ENCODE results near the gene CDH4. TPM values are rescaled to one million over a fixed set of nuclear protein-coding genes. Genes with fewer than 3 reads are reported as not detected.

The CDH4 gene
- total and polyA plus RNA-seq, 9 of the 15 experiments (the other 6 are each of a cell fraction or from before 2014, with no cell fraction given) = 0.04 TPM; not detected in 8

GRCh38 chr20:61737812-61738443 is 485.9 kb downstream of the CDH4 start:
- TF ChIP-seq MCM3 (IDR thresholded peaks at IDR 0.05) = no peak
- TF ChIP-seq LARP7 (IDR thresholded peaks at IDR 0.05) = no peak
- no peak for TF ChIP-seq TOE1 (IDR thresholded peaks at IDR 0.05; ENCODE audit: borderline replicate concordance)
- no peak for TF ChIP-seq TOE1 (CRISPR knock-in tag; IDR thresholded peaks at IDR 0.05; ENCODE audit: borderline replicate concordance, low read depth)
- TF ChIP-seq ZNF3 (CRISPR knock-in tag; IDR thresholded peaks at IDR 0.05) = no peak
- TF ChIP-seq, protein P1, sequence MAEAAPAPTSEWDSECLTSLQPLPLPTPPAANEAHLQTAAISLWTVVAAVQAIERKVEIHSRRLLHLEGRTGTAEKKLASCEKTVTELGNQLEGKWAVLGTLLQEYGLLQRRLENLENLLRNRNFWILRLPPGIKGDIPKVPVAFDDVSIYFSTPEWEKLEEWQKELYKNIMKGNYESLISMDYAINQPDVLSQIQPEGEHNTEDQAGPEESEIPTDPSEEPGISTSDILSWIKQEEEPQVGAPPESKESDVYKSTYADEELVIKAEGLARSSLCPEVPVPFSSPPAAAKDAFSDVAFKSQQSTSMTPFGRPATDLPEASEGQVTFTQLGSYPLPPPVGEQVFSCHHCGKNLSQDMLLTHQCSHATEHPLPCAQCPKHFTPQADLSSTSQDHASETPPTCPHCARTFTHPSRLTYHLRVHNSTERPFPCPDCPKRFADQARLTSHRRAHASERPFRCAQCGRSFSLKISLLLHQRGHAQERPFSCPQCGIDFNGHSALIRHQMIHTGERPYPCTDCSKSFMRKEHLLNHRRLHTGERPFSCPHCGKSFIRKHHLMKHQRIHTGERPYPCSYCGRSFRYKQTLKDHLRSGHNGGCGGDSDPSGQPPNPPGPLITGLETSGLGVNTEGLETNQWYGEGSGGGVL (CRISPR knock-in tag; IDR thresholded peaks at IDR 0.05) = no peak
- no peak for TF ChIP-seq HNRNPUL1 (IDR thresholded peaks at IDR 0.05; ENCODE audit: low read length)
- TF ChIP-seq ZNF507 (tag; conservative IDR thresholded peaks at IDR 0.05) = no peak
- no peak for TF ChIP-seq NFIC (IDR thresholded peaks at IDR 0.05)
- no peak for TF ChIP-seq ZNF717 (CRISPR knock-in tag; IDR thresholded peaks at IDR 0.05)
- TF ChIP-seq, protein P2, sequence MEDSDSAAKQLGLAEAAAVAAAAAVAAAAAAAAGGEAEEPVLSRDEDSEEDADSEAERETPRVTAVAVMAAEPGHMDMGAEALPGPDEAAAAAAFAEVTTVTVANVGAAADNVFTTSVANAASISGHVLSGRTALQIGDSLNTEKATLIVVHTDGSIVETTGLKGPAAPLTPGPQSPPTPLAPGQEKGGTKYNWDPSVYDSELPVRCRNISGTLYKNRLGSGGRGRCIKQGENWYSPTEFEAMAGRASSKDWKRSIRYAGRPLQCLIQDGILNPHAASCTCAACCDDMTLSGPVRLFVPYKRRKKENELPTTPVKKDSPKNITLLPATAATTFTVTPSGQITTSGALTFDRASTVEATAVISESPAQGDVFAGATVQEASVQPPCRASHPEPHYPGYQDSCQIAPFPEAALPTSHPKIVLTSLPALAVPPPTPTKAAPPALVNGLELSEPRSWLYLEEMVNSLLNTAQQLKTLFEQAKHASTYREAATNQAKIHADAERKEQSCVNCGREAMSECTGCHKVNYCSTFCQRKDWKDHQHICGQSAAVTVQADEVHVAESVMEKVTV (CRISPR knock-in tag; IDR thresholded peaks at IDR 0.05) = no peak
- TF ChIP-seq CBFB (CRISPR knock-in tag; IDR thresholded peaks at IDR 0.05) = no peak
- no peak for TF ChIP-seq ZBTB26 (CRISPR knock-in tag; IDR thresholded peaks at IDR 0.05)
- no peak for TF ChIP-seq U2AF1 (optimal IDR thresholded peaks at IDR 0.05; ENCODE audit: low read depth, low read length)
- no peak for TF ChIP-seq RBM22 (IDR thresholded peaks at IDR 0.05; ENCODE audit: low read depth, low read length, poor library complexity, severe bottlenecking)
- TF ChIP-seq ZNF583 (CRISPR knock-in tag; IDR thresholded peaks at IDR 0.05) = no peak
- no peak for TF ChIP-seq LEF1 (IDR thresholded peaks at IDR 0.05)
- no peak for ATAC-seq
- ChIA-PET POLR2A (no interaction called here), CTCF (ENCODE audit: low intra/inter-chr PET ratio) (no interaction called here)
- Histone ChIP-seq H3K9me3 (replicated peaks; ENCODE audit: control insufficient read depth, insufficient read depth, low read depth, low read length) (no peaks in the 10 kb centered on the region), H2AFZ (ENCODE audit: low read depth, low read length) (no peak overlapping the region), H3K4me3 (no peak overlapping the region), H3K4me1 (replicated peaks in 1 of 2; ENCODE audit: control insufficient read depth in 2 of 2, insufficient read depth in 2 of 2, low read length in 2 of 2) (no peaks in the 10 kb centered on the region), H4K20me1 (replicated peaks; ENCODE audit: control insufficient read depth, insufficient read depth, low read length) (peaks cover 4% of the 10 kb centered on the region; the same call in 1 of the 2 replicates), H3K4me2 (ENCODE audit: insufficient read depth, low read length) (no peak overlapping the region), H3K27ac (ENCODE audit: extremely low read depth, low read depth, low read length) (no peak overlapping the region), H3K27me3 (ENCODE audit: control insufficient read depth in 2 of 2, insufficient read depth in 2 of 2, low read length in 2 of 2) (peaks cover 21 to 80% of the 10 kb centered on the region in 2 experiments), H3K36me3 (ENCODE audit: control insufficient read depth, insufficient read depth, low read length) (no peaks in the 10 kb centered on the region), H3K9me1 (ENCODE audit: control insufficient read depth, insufficient read depth, low read length) (no peaks in the 10 kb centered on the region), H3K79me2 (ENCODE audit: control insufficient read depth, insufficient read depth, low read length) (no peaks in the 10 kb centered on the region), H3K9ac (ENCODE audit: insufficient read depth in 1 of 2, low read depth in 2 of 2, low read length in 2 of 2) (no peak overlapping the region)
- under 1% methylated on average over 16 of the region's 16 CpGs for WGBS (ENCODE audit: insufficient coverage, low coverage, missing lambda C conversion rate)
- in situ Hi-C loops (cut with MboI) (no loop called here), intact Hi-C loops (cut with micrococcal nuclease) (no loop called here)
- BruUV-seq (replicated peaks) = no TSS peak
- DNase-seq (ENCODE audit: extremely low read depth in 1 of 4, low spot score in 3 of 4) = no peak
- no peak for FAIRE-seq
